SU-DHL-6 (cell line): ENCODE data around the gene SCARB1.

Experiments used
- CTCF ChIP-seq: fragments of 200-600 bp; sonication (generic); IDR thresholded peaks from one replicate; pipeline ENCODE4 v1.5.1; 2017; ENCODE audit warnings: antibody characterized with exemption, mild to moderate bottlenecking, low read length, moderate library complexity; ENCODE audit not compliant: insufficient read depth, poor library complexity, severe bottlenecking
- EZH2phosphoT487 ChIP-seq: fragments of 200-600 bp; sonication (generic), shearing (Covaris generic); conservative IDR thresholded peaks from 2 replicates; pipeline ENCODE4 v1.6.1; 2018; ENCODE audit warnings: mild to moderate bottlenecking, antibody characterized with exemption, low read length, moderate library complexity, mixed read lengths

- no peak for TF ChIP-seq CTCF
- TF ChIP-seq EZH2phosphoT487: no peak
These were observed 30.8 kb downstream of the SCARB1 start for GRCh38 chr12:124832856-124833255.
